Measurements from ENCODE around the gene MYL2.

MYL2 gene

GRCh38 chr12:110896559-110896958, 23.8 kb downstream of the MYL2 start:
- no peak for DNase-seq (ENCODE audit: low spot score)

GRCh38 chr12:110893956-110894355, 26.4 kb downstream of the MYL2 start:
- no peak for DNase-seq (ENCODE audit: low spot score)

GRCh38 chr12:110889361-110889760, 31.0 kb downstream of the MYL2 start:
- DNase-seq (ENCODE audit: low spot score) = no peak

- no peak for DNase-seq (ENCODE audit: low spot score)
Observed at GRCh38 chr12:110888256-110888991, 32.0 kb downstream of the MYL2 start.

- DNase-seq (ENCODE audit: low spot score) = no peak
Observed at GRCh38 chr12:110885152-110885840, 35.1 kb downstream of the MYL2 start.

GRCh38 chr12:110883251-110883650, 37.1 kb downstream of the MYL2 start:
- DNase-seq (ENCODE audit: low spot score) = no peak

- no peak for DNase-seq (ENCODE audit: low spot score)
Observed at GRCh38 chr12:110880651-110881050, 39.7 kb downstream of the MYL2 start.

GRCh38 chr12:110874781-110875180, 45.6 kb downstream of the MYL2 start:
- DNase-seq (ENCODE audit: low spot score) = no peak

- no peak for DNase-seq (ENCODE audit: low spot score)
Observed at GRCh38 chr12:110874351-110874750, 46.0 kb downstream of the MYL2 start.

- DNase-seq (ENCODE audit: low spot score) = no peak
Observed at GRCh38 chr12:110872100-110872499, 48.3 kb downstream of the MYL2 start.

- DNase-seq (ENCODE audit: low spot score) = no peak
Observed at GRCh38 chr12:110869803-110870202, 50.6 kb downstream of the MYL2 start.

GRCh38 chr12:110869026-110869425, 51.4 kb downstream of the MYL2 start:
- no peak for DNase-seq (ENCODE audit: low spot score)

GRCh38 chr12:110865521-110865920, 54.9 kb downstream of the MYL2 start:
- DNase-seq (ENCODE audit: low spot score) = no peak

- DNase-seq (ENCODE audit: low spot score) = no peak
Observed at GRCh38 chr12:110863161-110863560, 57.2 kb downstream of the MYL2 start.

GRCh38 chr12:110862329-110862728, 58.0 kb downstream of the MYL2 start:
- DNase-seq (ENCODE audit: low spot score) = no peak

GRCh38 chr12:110861729-110862128, 58.6 kb downstream of the MYL2 start:
- no peak for DNase-seq (ENCODE audit: low spot score)

Data from AG08395 (cell line).